ENCODE data around the gene ARHGAP42. TPM values are rescaled to one million over a fixed set of nuclear protein-coding genes. Genes with fewer than 3 reads are reported as not detected.

ARHGAP42 gene
- total RNA-seq, 1 experiment from 2014 or later = 39.1 TPM

GRCh38 chr11:100887659-100888058 lies 200.6 kb downstream of the ARHGAP42 start:
- no peak overlapping the region for H3K4me2 ChIP-seq (ENCODE audit: insufficient read depth, insufficient read length, low read length)
- no peak overlapping the region for H3K23ac ChIP-seq (ENCODE audit: insufficient read length, low read depth, low read length)
- TF ChIP-seq, protein P1, sequence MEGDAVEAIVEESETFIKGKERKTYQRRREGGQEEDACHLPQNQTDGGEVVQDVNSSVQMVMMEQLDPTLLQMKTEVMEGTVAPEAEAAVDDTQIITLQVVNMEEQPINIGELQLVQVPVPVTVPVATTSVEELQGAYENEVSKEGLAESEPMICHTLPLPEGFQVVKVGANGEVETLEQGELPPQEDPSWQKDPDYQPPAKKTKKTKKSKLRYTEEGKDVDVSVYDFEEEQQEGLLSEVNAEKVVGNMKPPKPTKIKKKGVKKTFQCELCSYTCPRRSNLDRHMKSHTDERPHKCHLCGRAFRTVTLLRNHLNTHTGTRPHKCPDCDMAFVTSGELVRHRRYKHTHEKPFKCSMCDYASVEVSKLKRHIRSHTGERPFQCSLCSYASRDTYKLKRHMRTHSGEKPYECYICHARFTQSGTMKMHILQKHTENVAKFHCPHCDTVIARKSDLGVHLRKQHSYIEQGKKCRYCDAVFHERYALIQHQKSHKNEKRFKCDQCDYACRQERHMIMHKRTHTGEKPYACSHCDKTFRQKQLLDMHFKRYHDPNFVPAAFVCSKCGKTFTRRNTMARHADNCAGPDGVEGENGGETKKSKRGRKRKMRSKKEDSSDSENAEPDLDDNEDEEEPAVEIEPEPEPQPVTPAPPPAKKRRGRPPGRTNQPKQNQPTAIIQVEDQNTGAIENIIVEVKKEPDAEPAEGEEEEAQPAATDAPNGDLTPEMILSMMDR (conservative IDR thresholded peaks at IDR 0.05) = no peak
- H2BK12ac ChIP-seq (ENCODE audit: insufficient read length, low read depth, low read length) = no peak overlapping the region
- no peak overlapping the region for H4K8ac ChIP-seq (replicated peaks; ENCODE audit: insufficient read length, low read depth, low read length)
- H3K27me3 ChIP-seq (ENCODE audit: insufficient read depth, low read length) = no peaks in the 10 kb centered on the region
- Mint-ChIP-seq H3K4me3 (no peak overlapping the region), H3K27ac (0 out of 7 replicates have a peak overlapping the region, but pooled peaks of 1 of the 3 experiments have one; percentile 25), H3K27me3 (ENCODE audit: low read depth) (no peaks in the 10 kb centered on the region), H3K4me1 (peaks cover 12 to 14% of the 10 kb centered on the region in 2 experiments; a peak in 3 of 4 replicates), H3K9me3 (no peaks in the 10 kb centered on the region), H3K36me3 (ENCODE audit: insufficient read depth in 1 of 3, low read depth in 3 of 3) (no peaks in the 10 kb centered on the region)
- no peak overlapping the region for H2AK5ac ChIP-seq (ENCODE audit: insufficient read length, low read length)
- H3K56ac ChIP-seq (ENCODE audit: insufficient read length, low read depth, low read length) = no peak overlapping the region
- no peak overlapping the region for H4K91ac ChIP-seq (ENCODE audit: insufficient read length, low read depth, low read length)
- H3K4me1 ChIP-seq (ENCODE audit: insufficient read depth, low read length) = no peaks in the 10 kb centered on the region
- no peak overlapping the region for H3K18ac ChIP-seq (ENCODE audit: insufficient read length, low read depth, low read length)
- no peak overlapping the region for H3K9ac ChIP-seq (ENCODE audit: extremely low read depth, insufficient read length, low read length)
- no peaks in the 10 kb centered on the region for H3K79me2 ChIP-seq (ENCODE audit: insufficient read depth, low read length)
- H2BK15ac ChIP-seq (ENCODE audit: low read depth, low read length) = no peak overlapping the region
- H2AFZ ChIP-seq (ENCODE audit: low read length) = no peak overlapping the region
- H3K23me2 ChIP-seq (ENCODE audit: insufficient read length, low read depth, low read length, poor library complexity, severe bottlenecking) = no peaks in the 10 kb centered on the region
- DNase-seq = no peak
- no peak overlapping the region for H3K27ac ChIP-seq (ENCODE audit: insufficient read length, low read depth, low read length)
- no peak overlapping the region for H3K14ac ChIP-seq (ENCODE audit: insufficient read depth, low read length)
- no peak overlapping the region for H2BK5ac ChIP-seq (ENCODE audit: insufficient read length, low read length)
- H3T11ph ChIP-seq (ENCODE audit: low read length) = no peak overlapping the region
- WGBS (ENCODE audit: extremely low coverage, insufficient read length, low lambda C conversion rate) = no CpG with 5 or more reads among the region's 1 CpG
- no peak overlapping the region for H4K5ac ChIP-seq (ENCODE audit: insufficient read length, low read depth, low read length)
- H4K20me1 ChIP-seq (ENCODE audit: control insufficient read depth, insufficient read depth, insufficient read length) = no peaks in the 10 kb centered on the region
- H2BK20ac ChIP-seq (ENCODE audit: low read depth, low read length, poor library complexity, severe bottlenecking) = no peak overlapping the region
- H3K79me1 ChIP-seq (ENCODE audit: insufficient read depth, low read depth, low read length, poor library complexity, severe bottlenecking) = no peaks in the 10 kb centered on the region
- H3K9me3 ChIP-seq (ENCODE audit: control insufficient read depth, low read depth, low read length) = no peaks in the 10 kb centered on the region
- no peak overlapping the region for H3K4ac ChIP-seq (ENCODE audit: low read depth, low read length)
- no peak overlapping the region for H2BK120ac ChIP-seq (ENCODE audit: low read depth, low read length, poor library complexity, severe bottlenecking)

Data from H9 (cell line).